Tibial nerve (tissue), 4 donors: ENCODE data around the gene AFAP1. TPM values are rescaled to one million over a fixed set of nuclear protein-coding genes. Genes with fewer than 3 reads are reported as not detected.

Experiments
- DNase-seq, 2 donors: peaks; one replicate each; pipeline ENCODE4 v3.0.0-alpha.2; 2019; ENCODE audit warnings: low spot score in 2 of 2
- H3K27ac ChIP-seq, 4 donors: fragments of 200-600 bp; sonication (generic) in 3 of 4; one replicate each; pipeline ENCODE4 v1.5.1; 2017 to 2019; ENCODE audit warnings: mild to moderate bottlenecking in 1 of 4
- H3K27me3 ChIP-seq, 2 donors: fragments of 200-600 bp; sonication (generic) in 1 of 2; one replicate each; pipeline versions ENCODE4 v1.5.1 to v1.6.0; 2017 to 2019
- H3K36me3 ChIP-seq, 3 donors: fragments of 200-600 bp; sonication (generic); one replicate each; pipeline ENCODE4 v1.5.1; 2018 to 2019
- H3K4me1 ChIP-seq, 4 donors: fragments of 200-600 bp; sonication (generic) in 3 of 4; one replicate each; pipeline ENCODE4 v1.5.1; 2017 to 2019
- H3K4me3 ChIP-seq, 4 donors: fragments of 200-600 bp; sonication (generic) in 3 of 4; one replicate each; pipeline ENCODE4 v1.5.1; 2017 to 2019; ENCODE audit warnings: mild to moderate bottlenecking in 1 of 4, moderate library complexity in 1 of 4
- H3K9me3 ChIP-seq, 4 donors: fragments of 200-600 bp; sonication (generic) in 3 of 4; one replicate each; pipeline ENCODE4 v1.5.1; 2017 to 2019
- CTCF ChIP-seq, 5 experiments: fragments of 200-600 bp in 3 of 5; fragments of 450-650 bp in 2 of 5; sonication (generic) in 3 of 5; IDR thresholded peaks; one replicate each; pipeline ENCODE4 v1.5.1; 2016 to 2019; ENCODE audit warnings: antibody characterized with exemption in 5 of 5, mild to moderate bottlenecking in 3 of 5, moderate library complexity in 2 of 5
- EP300 ChIP-seq, 2 donors: sonication (generic); formaldehyde crosslinking; IDR thresholded peaks; one replicate each; pipeline ENCODE4 v1.6.1; 2017; ENCODE audit warnings: antibody characterized with exemption in 2 of 2, mild to moderate bottlenecking in 1 of 2
- POLR2A ChIP-seq, 2 donors: fragments of 450-650 bp; IDR thresholded peaks; one replicate each; pipeline ENCODE4 v1.6.1; 2017; ENCODE audit warnings: antibody characterized with exemption in 2 of 2, mild to moderate bottlenecking in 2 of 2, moderate library complexity in 2 of 2
- WGBS, 2 donors: methylation state at CpG; one replicate each; pipeline ENCODE4 v1.1.5; 2018; 5-methylcytosine and 5-hydroxymethylcytosine counted together
- total RNA-seq, 4 donors: library from RNA; depleted of rRNA; stranded (reverse); fragments of >200 nt; gene quantifications; one replicate each; pipeline ENCODE4 v1.1.0, GENCODE V29; 2016

Gene AFAP1
- total RNA-seq, 4 donors from 2014 or later: 23.2 to 34.9 (median 32.1) TPM

DNA sequence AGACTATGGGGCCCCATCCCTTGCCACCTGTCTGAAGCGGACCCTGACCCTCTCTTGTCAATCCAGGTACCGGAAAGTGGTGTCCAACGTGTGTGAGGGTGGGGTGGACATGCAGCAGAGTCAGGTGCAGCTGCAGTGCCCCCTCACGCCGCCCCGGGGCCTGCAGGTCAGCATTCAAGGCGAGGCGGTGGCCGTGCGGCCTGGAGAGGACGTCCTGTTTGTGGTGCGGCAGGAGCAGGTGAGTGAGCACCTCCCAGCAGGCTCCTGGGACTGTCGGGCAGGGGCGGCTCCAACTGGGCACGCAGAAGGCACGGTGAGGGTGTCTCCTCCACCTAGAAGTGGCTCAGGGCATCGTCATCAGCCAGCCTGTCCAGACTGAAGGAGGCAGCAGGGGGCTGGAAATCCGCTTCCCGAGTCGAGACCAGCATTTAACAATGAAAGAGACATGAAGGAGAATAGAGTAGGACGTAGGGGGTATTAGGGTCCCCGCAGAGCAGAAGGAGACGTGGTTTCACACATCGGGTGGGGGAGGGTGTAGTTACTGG is 221.6 kb downstream of the AFAP1 start:
- Histone ChIP-seq H3K36me3 (peaks cover 0 to 52% (median 0%) of the 10 kb centered on the region in 3 donors), H3K27ac (no peak overlapping the region), H3K4me1 (peaks cover 0 to 6% (median 0%) of the 10 kb centered on the region in 4 donors), H3K9me3 (peaks cover 0 to 9% (median 0%) of the 10 kb centered on the region in 4 donors), H3K27me3 (no peaks in the 10 kb centered on the region), H3K4me3 (no peak overlapping the region)
- DNase-seq: no peak
- TF ChIP-seq EP300 (IDR thresholded peaks at IDR 0.05): no peak
- no peak for TF ChIP-seq CTCF (IDR thresholded peaks at IDR 0.05)
- TF ChIP-seq POLR2A (IDR thresholded peaks at IDR 0.05): no peak
- 78 to 84% methylated on average over 24 of the region's 24 CpGs for whole genome bisulfite sequencing, 2 donors

DNA sequence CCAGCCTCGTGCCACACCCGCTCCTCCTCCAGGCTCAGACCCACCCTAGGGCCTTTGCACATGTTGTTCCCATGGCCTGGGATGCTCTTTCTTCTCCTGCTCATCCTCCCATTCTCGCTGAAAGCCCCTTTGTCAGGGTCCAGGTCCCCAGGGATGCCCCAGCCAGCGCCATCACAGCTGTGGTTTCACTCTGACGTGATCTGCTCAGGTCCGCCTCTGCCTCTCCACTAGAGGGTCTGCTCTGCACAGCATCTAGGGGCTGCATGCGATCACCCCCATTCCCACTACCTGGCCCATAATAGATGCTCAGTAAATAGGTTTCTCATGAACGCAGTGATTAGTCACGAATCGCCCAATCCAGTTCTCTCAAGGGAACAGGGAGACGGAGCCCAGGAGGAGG is 222.5 kb downstream of the AFAP1 start:
- 87 to 88% methylated on average over 11 of the region's 11 CpGs for WGBS, 2 donors
- TF ChIP-seq EP300 (IDR thresholded peaks at IDR 0.05): no peak
- no peak for TF ChIP-seq POLR2A (IDR thresholded peaks at IDR 0.05)
- no peak for TF ChIP-seq CTCF (IDR thresholded peaks at IDR 0.05)
- H3K36me3 ChIP-seq: peaks cover 0 to 61% (median 0%) of the 10 kb centered on the region in 3 donors
- H3K27me3 ChIP-seq: no peaks in the 10 kb centered on the region
- H3K9me3 ChIP-seq: peaks cover 0 to 9% (median 0%) of the 10 kb centered on the region in 4 donors
- H3K4me3 ChIP-seq: no peak overlapping the region
- no peak for DNase-seq
- H3K4me1 ChIP-seq: peaks cover 0 to 6% (median 0%) of the 10 kb centered on the region in 4 donors
- H3K27ac ChIP-seq: no peak overlapping the region

DNA sequence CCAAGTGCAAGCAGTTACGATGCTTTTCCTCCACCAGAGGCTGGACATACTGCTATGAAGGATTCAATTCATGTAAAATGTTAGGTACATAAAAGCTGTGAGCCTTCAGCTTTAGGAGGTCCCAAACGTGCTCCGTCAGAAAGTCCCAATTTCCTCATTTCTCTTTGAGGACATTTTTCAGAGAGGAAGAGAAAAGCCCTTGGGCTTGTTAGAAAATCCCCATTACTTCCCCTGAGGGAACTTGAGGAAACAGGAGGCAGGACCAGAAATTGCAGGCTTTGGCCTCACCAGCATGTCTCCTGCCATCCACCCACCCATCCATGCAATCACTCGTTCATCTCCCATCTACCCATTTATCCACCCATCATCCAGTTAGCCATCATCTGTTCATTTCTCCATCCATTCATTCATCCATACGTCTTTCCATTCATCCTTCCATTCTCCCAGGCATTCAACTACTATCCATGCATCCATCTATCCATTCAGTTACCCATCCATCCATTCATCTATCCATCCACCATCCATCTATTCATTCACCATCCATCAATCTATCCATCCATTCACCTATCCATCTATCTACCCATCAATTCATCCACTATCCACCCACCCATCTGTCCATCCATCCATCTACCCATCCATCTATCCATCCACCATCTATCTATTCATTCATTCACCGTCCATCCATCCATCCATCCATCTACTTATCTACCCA is 223.5 kb downstream of the AFAP1 start:
- peaks cover 0 to 6% (median 0%) of the 10 kb centered on the region in 4 donors for H3K4me1 ChIP-seq
- no peak for DNase-seq
- H3K9me3 ChIP-seq: peaks cover 0 to 9% (median 0%) of the 10 kb centered on the region in 4 donors
- no peaks in the 10 kb centered on the region for H3K27me3 ChIP-seq
- H3K36me3 ChIP-seq: peaks cover 0 to 62% (median 0%) of the 10 kb centered on the region in 3 donors
- no peak overlapping the region for H3K4me3 ChIP-seq
- H3K27ac ChIP-seq: no peak overlapping the region
- TF ChIP-seq POLR2A (IDR thresholded peaks at IDR 0.05): no peak
- no peak for TF ChIP-seq EP300 (IDR thresholded peaks at IDR 0.05)
- no peak for TF ChIP-seq CTCF (IDR thresholded peaks at IDR 0.05)
- WGBS, 2 donors: 65 to 82% methylated on average over 6 of the region's 6 CpGs

DNA sequence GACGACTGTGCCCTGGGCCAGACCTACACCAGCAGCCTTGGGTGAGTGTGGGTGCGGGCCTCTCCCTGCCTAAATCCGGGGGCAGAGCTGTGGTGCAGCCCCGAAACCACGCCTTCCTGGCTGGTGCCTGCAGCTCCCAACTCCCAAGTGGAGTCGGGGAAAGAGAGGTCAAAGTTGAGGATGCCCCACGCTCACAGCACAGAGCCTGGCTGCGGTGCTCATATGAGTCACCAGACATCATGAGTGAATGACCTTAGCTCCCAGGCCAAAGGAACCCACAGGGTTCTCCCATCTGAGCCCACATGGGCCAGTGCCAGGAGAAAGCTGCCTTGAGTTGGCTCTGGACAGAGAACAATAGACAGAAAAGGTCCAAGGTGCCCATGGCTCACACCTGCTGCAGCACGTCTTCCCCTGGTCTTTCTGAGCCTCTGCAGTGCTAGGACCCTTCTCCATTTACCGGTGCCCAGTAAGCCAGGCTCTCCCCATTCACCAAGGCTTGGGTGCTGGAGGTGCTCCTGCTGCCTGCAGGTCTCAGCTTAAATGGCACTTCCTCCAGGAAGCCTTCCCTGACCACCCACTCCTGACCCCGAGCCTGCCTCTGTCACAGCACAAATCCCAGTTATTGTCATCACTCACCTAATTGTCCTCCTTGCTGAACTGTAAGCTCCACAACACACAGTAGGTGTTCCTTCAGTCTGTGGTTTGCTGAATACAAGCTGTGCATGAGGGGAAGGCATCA is 224.2 kb downstream of the AFAP1 start:
- DNase-seq: no peak
- Histone ChIP-seq H3K36me3 (peaks cover 0 to 57% (median 0%) of the 10 kb centered on the region in 3 donors), H3K9me3 (peaks cover 0 to 9% (median 0%) of the 10 kb centered on the region in 4 donors), H3K4me3 (no peak overlapping the region), H3K27ac (no peak overlapping the region), H3K4me1 (peaks cover 0 to 6% (median 0%) of the 10 kb centered on the region in 4 donors), H3K27me3 (no peaks in the 10 kb centered on the region)
- TF ChIP-seq EP300 (IDR thresholded peaks at IDR 0.05): no peak
- TF ChIP-seq CTCF (IDR thresholded peaks at IDR 0.05): no peak
- no peak for TF ChIP-seq POLR2A (IDR thresholded peaks at IDR 0.05)
- 64 to 70% methylated on average over 11 of the region's 11 CpGs for WGBS, 2 donors
